NCI-H2227 (cell line): ENCODE data around the gene CC2D2A.
A peak's percentile ranks its signal among the peaks of the same experiment; 100 is the strongest.

Source experiments
- DNase-seq: peaks from one replicate; lab custom pipeline; 2025; ENCODE audit not compliant: unreplicated experiment; lab: John Stamatoyannopoulos, UW

CC2D2A gene

DNA sequence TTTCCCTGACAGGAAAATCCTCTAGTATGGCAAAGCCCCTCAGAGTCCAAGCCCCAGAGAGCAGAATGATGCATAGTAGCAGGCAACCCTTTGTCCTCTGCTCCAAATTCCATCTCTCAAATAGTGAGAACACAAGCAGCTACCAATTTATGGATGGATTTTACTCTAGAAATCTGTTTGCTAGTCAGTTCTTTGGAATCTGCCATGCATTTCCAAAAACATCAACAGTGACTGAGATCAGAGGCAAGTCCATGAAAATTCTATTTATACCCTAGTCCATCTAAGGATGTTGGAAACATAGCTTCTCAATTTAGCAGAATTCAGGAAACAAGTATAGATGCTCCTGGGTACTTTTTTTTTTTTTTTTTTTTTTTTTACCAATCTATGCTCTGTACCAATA, 10.0 kb upstream of the CC2D2A start:
- no peak for DNase-seq

DNA sequence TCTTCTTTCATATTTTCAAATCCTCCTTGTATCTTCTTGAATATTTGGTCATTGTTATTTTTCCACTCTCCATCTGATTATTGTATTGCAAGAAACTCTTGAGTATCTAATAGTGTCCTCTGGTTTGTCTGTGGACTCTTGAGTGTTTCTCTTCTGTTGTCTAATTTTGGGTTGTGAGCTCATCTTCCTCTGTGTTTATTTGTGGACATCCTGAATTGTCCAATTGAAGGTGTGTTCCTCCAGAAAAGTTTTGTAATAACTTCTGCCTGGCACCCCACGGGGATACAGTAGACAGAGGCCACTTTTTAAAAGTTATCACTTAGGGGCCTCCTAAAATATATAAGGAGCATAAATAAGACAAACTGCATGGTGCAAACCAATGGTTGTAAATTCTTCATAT, 3.1 kb upstream of the CC2D2A start:
- no peak for DNase-seq

DNA sequence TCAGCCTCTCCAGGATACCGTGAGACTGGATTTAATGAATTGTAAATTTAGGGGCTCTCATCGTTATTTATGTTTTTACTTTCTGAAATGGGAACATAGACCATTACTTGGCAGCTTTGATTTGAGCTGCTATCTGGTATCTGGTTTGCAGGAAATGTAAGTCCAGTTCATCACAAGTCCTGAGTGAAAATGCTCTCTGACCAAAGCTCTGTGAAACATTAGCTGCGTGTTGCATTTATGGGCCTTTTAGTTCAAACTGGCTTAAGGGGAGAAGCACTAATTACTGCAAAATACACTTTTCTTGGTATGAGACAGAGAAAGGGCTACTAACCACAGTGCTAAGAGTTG, 420 bp downstream of the CC2D2A start:
- DNase-seq = no peak

DNA sequence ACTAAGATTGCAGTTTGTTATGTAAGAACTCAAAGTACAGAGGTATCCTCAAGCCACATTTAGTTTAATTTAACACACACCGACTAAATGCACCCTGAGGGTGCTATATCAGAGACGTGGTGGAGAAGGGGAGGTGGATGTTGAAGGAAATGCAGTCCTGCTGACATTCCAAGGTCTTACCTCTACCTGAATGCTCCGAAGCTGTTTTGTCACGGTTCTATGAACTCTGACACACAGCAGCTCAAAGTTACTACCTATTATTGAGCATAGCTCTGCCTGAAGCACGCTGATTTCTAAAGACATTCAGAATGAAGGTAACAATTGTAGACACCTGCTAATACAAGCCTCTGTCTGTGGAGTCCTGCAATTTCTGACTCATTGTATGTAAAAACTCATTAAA, 6.7 kb downstream of the CC2D2A start:
- DNase-seq = no peak

DNA sequence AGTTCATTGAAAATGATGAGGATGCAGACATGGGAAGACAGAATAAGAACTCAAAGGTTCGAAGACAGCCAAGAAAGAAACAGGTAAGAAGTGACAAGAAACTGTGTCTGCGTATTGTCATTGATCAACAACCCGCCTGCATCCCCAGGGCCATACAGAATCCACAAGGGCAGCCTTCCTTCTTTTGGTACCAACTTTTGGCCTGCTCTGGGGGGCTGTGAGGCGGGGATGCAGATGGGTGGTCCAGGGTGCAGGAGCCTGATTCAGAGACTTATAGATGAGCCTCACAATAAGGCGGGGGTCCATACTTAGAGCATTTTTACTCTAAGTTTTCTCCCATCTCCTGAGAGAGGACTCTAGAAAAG, 9.0 kb downstream of the CC2D2A start:
- no peak for DNase-seq

DNA sequence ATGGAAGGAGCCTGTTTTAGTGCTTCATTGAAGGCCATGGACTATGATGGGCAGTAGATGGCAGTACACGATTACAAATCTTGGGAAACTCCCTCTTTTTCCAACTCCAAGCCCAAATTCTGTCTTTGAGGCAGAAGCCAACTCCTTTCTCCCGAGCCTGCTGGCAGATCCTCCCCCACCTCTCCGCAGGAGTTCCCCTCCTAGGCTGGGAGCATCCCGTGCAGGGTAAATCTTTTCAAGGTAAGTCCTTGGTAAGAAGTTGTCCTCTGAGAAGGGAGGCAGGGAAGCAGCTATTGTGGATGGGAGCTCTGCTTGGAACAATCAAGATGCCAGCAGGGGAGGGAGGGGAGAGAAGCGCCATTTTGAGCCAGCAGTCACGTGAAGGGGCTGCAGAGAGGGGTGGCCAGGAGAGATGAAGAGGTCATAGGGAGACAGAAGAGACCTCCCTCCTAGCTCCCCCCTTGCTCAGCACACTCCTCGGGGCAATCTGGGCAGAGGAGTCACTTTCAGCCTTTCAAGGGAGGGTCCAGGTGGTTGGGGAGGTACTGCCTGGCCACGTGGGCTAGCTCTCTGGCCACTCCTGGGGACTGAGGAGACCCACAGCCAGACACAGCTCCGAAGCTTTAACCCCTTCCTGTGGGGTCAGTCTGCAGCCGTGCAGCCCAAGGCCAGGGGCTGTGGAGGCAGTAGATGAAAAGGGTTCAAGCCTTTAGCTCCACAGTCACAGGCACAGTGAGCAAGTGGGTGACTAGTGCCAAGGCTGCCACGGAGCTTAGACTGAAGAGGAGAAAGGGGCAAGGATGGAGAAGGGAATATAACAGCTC, 9.6 kb downstream of the CC2D2A start:
- peak; percentile 85 for DNase-seq

DNA sequence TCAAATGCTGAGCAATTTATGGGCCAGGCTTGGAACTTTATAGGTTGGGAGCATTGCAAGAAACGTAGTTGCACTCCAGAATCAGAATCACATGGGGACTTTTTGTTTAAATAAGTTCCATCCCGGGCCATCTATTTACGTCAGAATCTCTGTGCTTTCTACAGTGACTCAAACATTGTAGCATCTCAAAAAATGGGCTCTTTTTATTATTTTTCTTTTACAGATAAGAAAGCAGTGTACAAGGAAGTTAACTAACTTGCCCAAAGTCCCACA, 10.2 kb downstream of the CC2D2A start:
- DNase-seq = no peak

DNA sequence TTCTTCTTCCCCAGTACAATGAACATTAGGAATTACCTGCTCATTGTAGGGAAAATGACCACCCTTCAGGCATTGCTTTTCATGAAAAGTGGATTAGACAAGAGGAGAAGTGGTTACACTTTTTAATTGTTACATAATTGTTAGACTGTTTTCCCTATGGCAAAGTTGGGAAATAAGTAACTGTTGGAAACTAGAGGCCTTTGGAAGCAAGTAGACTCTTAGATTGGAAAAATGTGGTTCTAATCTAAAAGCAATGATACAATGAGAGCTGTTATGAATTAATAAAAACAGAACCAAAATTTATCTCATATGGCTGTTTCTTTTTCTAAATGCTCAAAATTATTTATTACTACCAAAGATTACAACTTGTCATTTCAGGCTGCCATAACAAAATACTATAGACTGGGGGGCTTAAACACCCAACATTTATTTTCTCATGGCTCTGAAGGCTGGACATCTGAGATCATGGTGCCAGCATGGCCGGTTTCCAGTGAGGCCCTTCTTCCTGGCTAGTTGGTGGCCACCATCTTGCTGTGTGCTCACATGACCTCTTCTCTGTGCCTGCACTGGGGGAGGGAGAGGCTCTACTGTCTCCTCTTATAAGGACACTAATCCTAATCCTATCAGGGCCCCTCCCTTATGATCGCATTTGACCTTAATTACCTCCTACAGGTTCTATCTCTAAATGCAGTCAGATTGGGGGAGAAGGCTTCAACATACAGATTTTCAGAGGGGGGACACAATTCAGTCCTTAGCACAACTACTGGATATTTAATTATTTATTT, 12.5 kb downstream of the CC2D2A start:
- no peak for DNase-seq

DNA sequence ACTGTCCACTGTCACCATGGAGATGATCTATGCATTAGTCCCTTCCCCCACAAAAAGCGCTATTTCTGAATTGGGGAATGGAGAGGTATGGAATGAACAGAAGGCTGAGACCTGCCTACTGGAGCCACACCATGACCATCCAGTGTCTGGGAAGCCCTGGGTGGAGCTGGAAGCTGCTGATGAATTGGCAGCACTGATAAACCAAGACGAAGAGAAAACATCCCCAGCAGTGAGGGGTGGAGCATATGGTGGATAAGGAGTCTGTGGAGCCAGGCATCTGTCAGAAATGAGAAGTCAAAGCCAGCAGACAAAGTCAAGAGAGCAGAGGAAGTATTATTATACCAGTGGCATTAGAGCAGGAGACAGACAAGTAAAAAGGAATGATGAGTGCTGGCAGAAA, 13.2 kb downstream of the CC2D2A start:
- no peak for DNase-seq

DNA sequence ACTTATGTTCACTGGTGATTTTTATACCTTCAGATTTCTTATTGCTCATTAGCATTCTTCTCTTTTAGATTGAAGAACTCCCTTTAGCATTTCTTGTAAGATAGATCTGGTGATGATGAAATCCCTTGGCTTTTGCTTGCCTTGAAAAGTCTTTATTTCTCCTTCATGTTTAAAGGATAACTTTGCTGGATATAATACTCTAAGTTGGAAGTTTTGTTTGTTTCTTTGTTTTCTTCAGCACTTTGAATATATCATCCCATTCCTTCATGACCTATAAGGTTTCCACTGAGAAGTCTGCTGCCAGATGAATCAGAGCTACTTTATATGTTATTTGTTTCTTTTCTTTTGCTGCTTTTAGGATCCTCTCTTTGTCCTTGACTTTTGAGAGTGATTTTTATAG, 18.5 kb downstream of the CC2D2A start:
- DNase-seq = no peak

DNA sequence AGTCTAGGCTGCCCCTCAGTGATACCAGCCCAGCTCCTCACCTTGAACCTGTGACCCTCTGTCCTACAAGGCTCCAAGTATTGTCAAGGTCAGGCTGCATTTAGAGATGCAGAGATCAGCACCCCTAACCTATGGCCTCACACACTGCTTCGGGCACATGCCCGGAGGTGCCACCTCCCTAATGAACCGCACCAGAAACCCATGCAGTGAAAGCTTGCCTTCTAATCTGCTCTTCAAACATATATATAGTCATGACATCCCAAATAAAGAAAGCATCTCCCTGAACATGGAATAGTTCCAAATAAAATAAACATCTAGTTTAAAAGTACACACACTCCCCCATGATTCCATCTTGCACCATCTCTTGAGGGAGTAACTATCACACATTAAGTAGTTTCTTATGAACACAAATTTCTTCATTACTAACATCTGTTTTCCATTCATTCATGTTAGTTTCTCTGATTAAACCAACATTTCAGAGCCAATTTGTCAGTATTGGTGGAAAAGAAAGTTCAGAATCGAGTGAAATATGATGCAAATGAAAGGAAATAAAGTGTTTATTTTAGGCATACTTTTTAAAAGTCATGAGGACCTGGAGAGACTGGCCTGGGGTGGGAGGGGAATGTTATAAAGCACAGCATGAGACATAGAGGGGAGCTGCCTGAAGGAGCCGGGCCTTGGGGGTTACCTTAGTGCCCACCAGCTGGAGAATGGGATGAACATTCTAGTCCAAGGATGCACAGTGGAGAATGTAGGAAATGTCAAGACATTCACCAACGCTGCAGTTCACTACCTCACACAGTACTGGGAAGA, 19.2 kb downstream of the CC2D2A start:
- no peak for DNase-seq

DNA sequence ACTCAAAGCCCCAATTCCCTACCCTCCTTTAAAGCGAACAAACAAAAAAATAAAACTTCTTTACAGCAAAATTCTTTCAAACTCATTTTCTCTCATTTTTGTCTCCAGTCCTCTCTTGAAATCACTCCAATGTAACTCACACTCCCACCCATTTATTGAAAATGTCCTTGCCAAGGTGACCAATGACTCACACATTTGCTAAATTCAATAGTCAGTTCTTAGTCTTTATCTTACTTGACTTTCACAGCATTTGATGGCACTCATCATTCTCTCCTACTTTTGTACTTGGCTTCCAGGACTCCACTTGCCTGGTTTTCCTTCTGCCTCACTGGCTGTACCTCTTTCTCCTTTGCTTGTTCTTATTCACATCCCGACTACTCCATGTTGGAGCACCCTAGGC, 19.9 kb downstream of the CC2D2A start:
- DNase-seq = no peak

DNA sequence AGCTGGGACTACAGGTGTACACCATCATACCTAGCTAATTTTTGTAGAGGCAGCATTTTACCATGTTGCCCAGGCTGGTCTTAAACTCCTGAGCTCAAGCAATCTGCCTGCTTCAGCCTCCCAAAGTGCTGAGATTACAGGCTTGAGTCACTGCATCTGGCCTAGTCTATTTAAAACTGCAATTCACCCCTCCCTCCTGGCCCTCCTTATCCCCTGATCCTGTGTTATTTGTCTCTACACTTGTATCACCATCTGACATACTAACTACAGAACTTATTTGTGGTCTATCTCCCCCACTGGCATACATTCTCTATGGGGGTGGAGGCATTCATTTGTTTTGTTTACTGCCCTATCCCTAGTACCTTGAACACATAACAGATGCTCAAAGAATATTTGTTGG, 23.7 kb downstream of the CC2D2A start:
- no peak for DNase-seq

DNA sequence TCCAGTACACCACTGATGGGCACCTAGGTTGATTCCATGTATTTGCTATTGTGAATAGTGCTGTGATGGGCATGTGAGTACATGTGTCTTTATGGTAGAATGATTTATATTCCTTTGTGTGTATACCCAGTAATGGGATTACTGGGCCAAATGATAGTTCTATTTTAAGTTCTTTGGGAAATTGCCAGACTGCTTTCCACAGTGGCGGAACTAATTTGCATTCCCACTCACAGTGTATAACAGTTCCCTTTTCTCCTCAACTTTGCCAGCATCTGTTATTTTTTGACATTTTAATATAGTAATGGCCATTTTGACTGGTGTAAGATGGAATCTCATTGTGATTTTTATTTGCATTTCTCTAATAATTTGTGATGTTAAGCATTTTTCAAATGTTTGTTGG, 25.9 kb downstream of the CC2D2A start:
- DNase-seq = no peak

DNA sequence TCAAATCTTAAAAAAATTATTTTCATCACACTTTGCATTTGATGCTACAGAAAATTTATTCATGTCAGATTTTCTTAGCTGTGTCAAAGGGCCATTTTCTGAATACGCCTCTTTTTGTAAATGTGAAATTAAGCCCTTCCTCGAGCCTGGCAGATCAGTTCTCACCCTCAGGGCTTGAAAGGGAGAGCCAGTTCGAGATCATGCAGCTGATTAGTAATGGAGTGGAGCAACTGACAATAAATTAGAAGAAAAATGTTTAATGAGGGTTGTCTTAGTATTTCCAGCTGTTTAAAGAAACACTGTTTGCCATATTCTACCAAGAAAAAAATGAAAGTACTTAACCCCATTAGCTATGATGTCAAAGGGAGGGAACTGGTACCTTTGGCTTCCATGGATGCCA, 28.7 kb downstream of the CC2D2A start:
- DNase-seq = no peak

DNA sequence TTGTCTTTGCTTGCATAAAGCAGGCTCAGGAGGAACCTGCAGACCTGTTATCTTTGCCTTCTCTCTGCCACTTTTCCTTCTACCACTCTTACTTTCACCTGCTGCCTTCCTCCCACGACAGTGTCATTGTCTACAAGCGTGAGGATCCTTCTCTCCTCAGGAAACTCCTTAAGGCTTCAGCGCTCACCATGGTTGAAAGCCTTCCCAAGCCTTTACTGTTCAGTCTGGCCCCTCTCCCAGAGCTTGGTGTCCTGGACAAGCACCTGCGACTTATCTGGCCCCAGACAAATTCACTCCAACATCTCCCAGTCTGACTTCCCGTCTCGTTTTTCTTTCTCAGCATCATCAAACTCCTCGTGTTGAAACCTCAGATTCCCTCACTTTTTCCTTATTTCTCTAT, 31.0 kb downstream of the CC2D2A start:
- no peak for DNase-seq

DNA sequence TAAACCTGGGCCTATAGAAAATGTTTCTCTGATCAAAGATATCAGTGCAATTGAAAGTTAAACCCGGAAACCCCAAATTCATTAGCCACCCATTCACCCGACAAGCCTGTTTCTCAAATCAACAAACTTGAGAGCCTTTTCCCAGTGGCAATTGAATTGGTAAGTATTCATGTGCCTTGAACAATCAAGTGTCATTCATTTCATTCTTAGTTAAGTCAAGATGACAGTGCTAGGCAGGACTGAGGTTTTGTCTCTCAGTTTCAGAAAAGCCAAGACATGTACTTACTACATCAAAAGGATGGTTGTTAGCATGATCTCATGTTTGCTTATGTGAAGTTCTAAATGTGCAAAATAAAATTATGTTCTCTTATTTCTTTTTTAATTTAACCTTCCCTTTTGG, 32.3 kb downstream of the CC2D2A start:
- no peak for DNase-seq

DNA sequence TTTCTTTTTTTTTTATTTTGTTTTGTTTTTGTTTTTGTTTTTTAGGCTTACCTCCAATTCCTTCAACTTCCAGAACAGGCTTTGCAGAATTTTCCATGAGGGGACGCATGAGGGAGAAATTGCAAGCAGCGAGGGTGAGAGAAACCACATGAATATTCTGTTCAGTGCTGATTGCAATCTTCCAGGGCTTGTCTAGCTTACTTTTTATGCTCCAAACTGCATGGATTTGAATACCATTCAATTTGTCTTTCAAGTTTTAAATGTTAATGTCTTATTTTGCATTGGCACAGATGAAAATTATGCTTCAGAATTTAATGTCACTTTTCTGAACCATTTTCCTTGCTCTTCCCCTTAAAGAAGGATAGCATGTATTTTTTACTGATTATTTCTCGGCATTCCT, 32.7 kb downstream of the CC2D2A start:
- no peak for DNase-seq

DNA sequence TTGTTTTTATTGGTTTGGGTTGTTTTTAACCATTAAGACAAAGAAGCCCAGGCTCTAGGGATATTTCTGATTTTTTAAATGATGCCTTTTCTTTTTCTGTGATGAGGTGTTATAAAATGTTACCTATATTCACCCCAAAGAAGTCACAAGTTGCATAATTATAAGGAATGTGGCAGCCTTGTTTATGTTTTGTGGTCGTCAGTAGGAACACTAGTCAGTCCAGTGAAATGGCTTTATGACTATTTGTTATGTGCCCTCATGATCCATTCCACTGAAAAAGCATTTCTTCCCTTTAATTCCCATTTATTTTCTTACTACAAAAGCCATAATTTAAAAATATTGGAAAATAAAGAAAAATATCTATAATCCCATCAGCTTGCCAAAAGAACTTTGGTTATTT, 34.4 kb downstream of the CC2D2A start:
- DNase-seq = no peak

DNA sequence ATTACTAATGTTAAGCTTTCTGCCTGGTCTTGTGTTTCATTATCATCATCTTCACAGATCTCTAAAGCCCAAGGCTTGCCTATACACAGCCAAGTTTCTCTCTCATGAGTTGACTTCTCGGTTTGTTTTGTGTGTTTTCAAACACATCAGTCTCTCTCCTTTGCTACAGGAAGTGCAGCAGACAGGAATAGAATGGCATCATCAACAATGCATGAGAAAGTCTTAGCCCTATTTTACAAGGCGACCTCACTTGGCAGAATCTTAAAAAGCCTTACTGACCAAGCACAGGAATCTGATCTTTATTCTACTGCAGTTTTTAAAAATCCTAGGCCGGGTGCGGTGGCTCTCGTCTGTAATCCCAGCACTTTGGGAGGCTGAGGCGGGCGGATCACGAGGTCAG, 36.8 kb downstream of the CC2D2A start:
- no peak for DNase-seq

DNA sequence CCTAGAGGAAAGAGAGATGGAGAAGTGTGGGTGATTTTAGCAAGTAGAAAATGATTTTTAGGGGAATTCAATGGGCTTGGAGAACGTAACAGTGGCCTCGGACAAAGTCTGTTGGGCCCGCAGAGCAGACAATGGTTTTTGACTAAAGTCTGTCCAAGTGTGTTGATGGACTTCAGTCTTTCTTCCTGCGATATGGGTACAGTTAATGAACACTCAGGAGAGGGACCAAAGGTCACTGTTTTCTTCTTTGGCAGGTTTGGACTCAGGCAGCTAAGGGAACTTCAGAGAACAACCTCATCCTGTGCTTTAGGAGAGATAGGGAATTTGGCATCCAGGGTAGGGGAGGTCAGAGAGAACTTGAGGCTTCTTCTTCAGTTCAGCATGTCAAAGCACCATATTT, 38.0 kb downstream of the CC2D2A start:
- DNase-seq = no peak

DNA sequence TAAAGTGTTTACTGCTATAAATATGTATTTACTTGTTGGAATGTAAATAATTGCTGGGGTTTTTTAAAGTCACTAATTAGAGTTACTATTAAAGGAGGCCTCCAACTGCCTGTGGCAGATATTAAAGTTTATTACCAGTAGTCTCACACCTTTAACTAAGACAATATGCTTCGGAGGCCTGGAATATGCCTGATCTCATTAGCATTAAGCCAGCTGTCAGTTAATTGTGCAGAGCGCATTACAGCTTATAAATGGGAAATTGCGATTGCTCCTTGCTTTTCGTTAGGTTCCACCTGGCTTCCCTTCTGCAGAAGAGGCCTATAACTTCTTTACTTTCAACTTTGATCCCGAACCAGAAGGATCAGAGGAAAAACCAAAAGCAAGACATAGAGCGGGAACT, 41.3 kb downstream of the CC2D2A start:
- no peak for DNase-seq
